ENCODE results near the gene PDE8A. TPM values are rescaled to one million over a fixed set of nuclear protein-coding genes. Genes with fewer than 3 reads are reported as not detected.

PDE8A gene
- total RNA-seq, 1 experiment from 2014 or later: 44.2 TPM

DNA sequence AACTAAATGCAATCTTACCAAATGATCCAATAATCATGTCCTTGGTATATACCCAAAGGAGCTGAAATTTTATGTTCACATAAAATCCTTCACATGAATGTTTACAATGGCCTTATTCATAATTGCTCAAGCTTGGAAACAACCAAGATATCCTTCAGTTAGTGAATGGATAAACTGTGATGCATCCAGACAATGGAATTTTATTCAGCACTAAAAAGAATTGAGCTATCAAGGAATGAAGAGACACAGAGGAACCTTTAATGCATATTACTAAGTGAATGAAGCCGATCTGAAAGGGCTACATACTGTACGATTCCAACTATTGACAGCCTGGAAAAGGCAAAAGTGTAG, 168.4 kb downstream of the PDE8A start:
- ChIA-PET CTCF (no interaction called here), POLR2A (ENCODE audit: unreplicated experiment) (no interaction called here)
- no peaks in the 10 kb centered on the region for H3K9me2 ChIP-seq (replicated peaks; ENCODE audit: low read length)

DNA sequence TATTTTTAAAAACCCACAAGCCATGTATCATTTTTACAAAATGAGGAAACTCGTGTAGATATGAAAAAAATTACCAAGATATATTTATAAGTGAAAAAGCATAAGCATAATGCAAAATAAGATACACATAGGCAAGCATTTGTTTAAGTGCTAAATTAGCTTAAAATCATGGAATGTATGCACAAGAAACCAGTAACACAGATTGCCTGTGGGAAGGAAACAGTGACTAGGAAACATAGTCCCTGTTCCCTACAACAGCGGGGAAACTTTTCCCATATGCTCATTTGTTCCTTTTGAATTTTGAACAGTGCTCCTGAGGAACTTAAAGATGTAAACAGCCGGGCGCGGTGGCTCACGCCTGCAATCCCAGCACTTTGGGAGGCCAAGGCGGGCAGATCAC, 169.5 kb downstream of the PDE8A start:
- Histone ChIP-seq H3K4me1 (ENCODE audit: insufficient read depth, low read length) (no peaks in the 10 kb centered on the region), H3K4me3 (ENCODE audit: low read length) (no peak overlapping the region), H3K9me3 (ENCODE audit: low read length) (no peaks in the 10 kb centered on the region), H4K20me1 (ENCODE audit: low read length) (no peaks in the 10 kb centered on the region), H2AFZ (ENCODE audit: low read length) (no peak overlapping the region), H3K9me2 (replicated peaks; ENCODE audit: low read length) (no peaks in the 10 kb centered on the region), H3K27ac (ENCODE audit: low read length) (no peak overlapping the region), H3K9ac (ENCODE audit: low read length) (no peak overlapping the region), H3K4me2 (ENCODE audit: low read length) (no peak overlapping the region), H3K79me2 (ENCODE audit: low read length) (no peaks in the 10 kb centered on the region), H3F3A (ENCODE audit: low read length, unreplicated experiment) (no peaks in the 10 kb centered on the region), H3K36me3 (ENCODE audit: low read depth, low read length) (no peaks in the 10 kb centered on the region), H3K27me3 (ENCODE audit: low read length) (no peaks in the 10 kb centered on the region)
- no TSS peak for BruUV-seq (replicated peaks)
- ATAC-seq (no peak), DNase-seq (no peak)
- CTCF ChIA-PET: no interaction called here
- TF ChIP-seq EZH2 (IDR thresholded peaks at IDR 0.05; ENCODE audit: low read length, unreplicated experiment) (no peak), EZH2phosphoT487 (IDR thresholded peaks at IDR 0.05; ENCODE audit: borderline replicate concordance, low read length) (no peak)
- TF ChIP-seq, protein P1, sequence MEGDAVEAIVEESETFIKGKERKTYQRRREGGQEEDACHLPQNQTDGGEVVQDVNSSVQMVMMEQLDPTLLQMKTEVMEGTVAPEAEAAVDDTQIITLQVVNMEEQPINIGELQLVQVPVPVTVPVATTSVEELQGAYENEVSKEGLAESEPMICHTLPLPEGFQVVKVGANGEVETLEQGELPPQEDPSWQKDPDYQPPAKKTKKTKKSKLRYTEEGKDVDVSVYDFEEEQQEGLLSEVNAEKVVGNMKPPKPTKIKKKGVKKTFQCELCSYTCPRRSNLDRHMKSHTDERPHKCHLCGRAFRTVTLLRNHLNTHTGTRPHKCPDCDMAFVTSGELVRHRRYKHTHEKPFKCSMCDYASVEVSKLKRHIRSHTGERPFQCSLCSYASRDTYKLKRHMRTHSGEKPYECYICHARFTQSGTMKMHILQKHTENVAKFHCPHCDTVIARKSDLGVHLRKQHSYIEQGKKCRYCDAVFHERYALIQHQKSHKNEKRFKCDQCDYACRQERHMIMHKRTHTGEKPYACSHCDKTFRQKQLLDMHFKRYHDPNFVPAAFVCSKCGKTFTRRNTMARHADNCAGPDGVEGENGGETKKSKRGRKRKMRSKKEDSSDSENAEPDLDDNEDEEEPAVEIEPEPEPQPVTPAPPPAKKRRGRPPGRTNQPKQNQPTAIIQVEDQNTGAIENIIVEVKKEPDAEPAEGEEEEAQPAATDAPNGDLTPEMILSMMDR (conservative IDR thresholded peaks at IDR 0.05; ENCODE audit: low read depth, low read length): no peak
- POLR2A ChIA-PET (ENCODE audit: unreplicated experiment): no interaction called here
- intact Hi-C loops (cut with micrococcal nuclease): no loop called here

More for the DNA sequence above, 168.4 kb downstream of the PDE8A start:
- Histone ChIP-seq H3K4me3 (ENCODE audit: low read length) (no peak overlapping the region), H3K9ac (ENCODE audit: low read length) (no peak overlapping the region), H3F3A (ENCODE audit: low read length, unreplicated experiment) (no peaks in the 10 kb centered on the region), H3K79me2 (ENCODE audit: low read length) (no peaks in the 10 kb centered on the region), H3K27ac (ENCODE audit: low read length) (no peak overlapping the region), H3K4me2 (ENCODE audit: low read length) (no peak overlapping the region), H4K20me1 (ENCODE audit: low read length) (no peaks in the 10 kb centered on the region), H3K4me1 (ENCODE audit: insufficient read depth, low read length) (no peaks in the 10 kb centered on the region), H3K9me3 (ENCODE audit: low read length) (no peaks in the 10 kb centered on the region), H2AFZ (ENCODE audit: low read length) (no peak overlapping the region), H3K36me3 (ENCODE audit: low read depth, low read length) (no peaks in the 10 kb centered on the region), H3K27me3 (ENCODE audit: low read length) (no peaks in the 10 kb centered on the region)
- BruUV-seq (replicated peaks): no TSS peak
- ATAC-seq: peak; percentile 22; the same call in 1 of the 2 replicates
- intact Hi-C loops (cut with micrococcal nuclease): no loop called here
- no peak for DNase-seq
- TF ChIP-seq EZH2 (IDR thresholded peaks at IDR 0.05; ENCODE audit: low read length, unreplicated experiment): no peak
- TF ChIP-seq EZH2phosphoT487 (IDR thresholded peaks at IDR 0.05; ENCODE audit: borderline replicate concordance, low read length): no peak
- TF ChIP-seq, protein P1 (conservative IDR thresholded peaks at IDR 0.05; ENCODE audit: low read depth, low read length): no peak

DNA sequence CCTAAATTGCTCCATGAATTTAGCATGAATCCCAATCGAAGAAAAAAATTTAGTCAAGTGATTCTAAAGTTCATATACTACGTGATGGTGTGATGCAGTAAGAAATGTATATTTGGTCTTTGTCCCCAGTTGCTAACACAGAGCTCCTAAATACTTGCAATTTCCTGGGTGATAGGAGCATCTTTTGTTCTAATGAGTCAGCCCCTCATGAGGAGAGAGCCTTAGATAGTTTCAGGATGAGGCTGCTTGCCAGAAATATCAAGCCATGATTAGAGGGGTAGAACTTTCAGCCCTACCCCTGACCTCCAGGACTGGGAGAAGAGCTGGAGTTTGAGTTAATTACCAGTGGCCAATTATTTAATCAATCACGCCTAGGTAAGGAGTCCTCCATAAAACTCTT, 170.2 kb downstream of the PDE8A start:
- POLR2A ChIA-PET (ENCODE audit: unreplicated experiment): no interaction called here
- no peak overlapping the region for H3K4me3 ChIP-seq (ENCODE audit: low read length)
- ATAC-seq: no peak

More for the DNA sequence above, 170.2 kb downstream of the PDE8A start:
- H4K20me1 ChIP-seq (ENCODE audit: low read length): no peaks in the 10 kb centered on the region
- no peaks in the 10 kb centered on the region for H3K36me3 ChIP-seq (ENCODE audit: low read depth, low read length)
- no peaks in the 10 kb centered on the region for H3K9me3 ChIP-seq (ENCODE audit: low read length)
- no peak overlapping the region for H3K9ac ChIP-seq (ENCODE audit: low read length)
- H3K9me2 ChIP-seq (replicated peaks; ENCODE audit: low read length): no peaks in the 10 kb centered on the region
- no peaks in the 10 kb centered on the region for H3K4me1 ChIP-seq (ENCODE audit: insufficient read depth, low read length)
- CTCF ChIA-PET: no interaction called here
- no peaks in the 10 kb centered on the region for H3F3A ChIP-seq (ENCODE audit: low read length, unreplicated experiment)
- no peaks in the 10 kb centered on the region for H3K79me2 ChIP-seq (ENCODE audit: low read length)
- H2AFZ ChIP-seq (ENCODE audit: low read length): no peak overlapping the region
- no peak for TF ChIP-seq EZH2 (IDR thresholded peaks at IDR 0.05; ENCODE audit: low read length, unreplicated experiment)
- TF ChIP-seq, protein P1 (conservative IDR thresholded peaks at IDR 0.05; ENCODE audit: low read depth, low read length): no peak
- no peak for TF ChIP-seq EZH2phosphoT487 (IDR thresholded peaks at IDR 0.05; ENCODE audit: borderline replicate concordance, low read length)
- no peak for DNase-seq
- no peaks in the 10 kb centered on the region for H3K27me3 ChIP-seq (ENCODE audit: low read length)
- no TSS peak for BruUV-seq (replicated peaks)
- intact Hi-C loops (cut with micrococcal nuclease): no loop called here
- no peak overlapping the region for H3K27ac ChIP-seq (ENCODE audit: low read length)
- no peak overlapping the region for H3K4me2 ChIP-seq (ENCODE audit: low read length)

Measured in PC-3 (cell line).